GM23338 (cell line): Measurements from ENCODE around the gene PDGFRB. TPM values are rescaled to one million over a fixed set of nuclear protein-coding genes. Genes with fewer than 3 reads are reported as not detected.

Experiments used
- ATAC-seq: fragments of 200-7000 bp; cut with Tn5 transposase; 3 replicates; pipeline ENCODE4 v1.9.1; 2020
- DNase-seq: peaks from one replicate; pipeline ENCODE4 v3.0.0-alpha.2; 2015; ENCODE audit warnings: low spot score
- H2AFZ ChIP-seq: fragments of 200-600 bp; sonication (generic); 2 replicates; pipeline ENCODE4 v1.8.0; 2016; ENCODE audit warnings: antibody characterized with exemption, mild to moderate bottlenecking, moderate library complexity
- H3F3A ChIP-seq: fragments of 200-600 bp; sonication (generic); replicated peaks from 2 replicates; pipeline ENCODE4 v1.8.0; 2017; ENCODE audit warnings: antibody characterized with exemption, mixed run types, low read depth
- H3K27ac ChIP-seq: fragments of 200-600 bp; sonication (generic); 2 replicates; pipeline ENCODE4 v1.6.1; 2016; ENCODE audit warnings: low read depth
- H3K27me3 ChIP-seq: fragments of 200-600 bp; sonication (generic); 2 replicates; pipeline ENCODE4 v1.8.0; 2016; ENCODE audit warnings: mild to moderate bottlenecking, mixed run types, moderate library complexity; ENCODE audit not compliant: insufficient read depth
- H3K36me3 ChIP-seq: fragments of 200-600 bp; sonication (generic); 2 replicates; pipeline ENCODE4 v1.8.0; 2016; ENCODE audit warnings: mild to moderate bottlenecking; ENCODE audit not compliant: insufficient read depth
- H3K4me1 ChIP-seq: fragments of 200-600 bp; sonication (generic); 2 replicates; pipeline ENCODE4 v1.8.0; 2016; ENCODE audit warnings: mild to moderate bottlenecking, moderate library complexity; ENCODE audit not compliant: insufficient read depth
- H3K4me2 ChIP-seq: fragments of 200-600 bp; sonication (generic); 2 replicates; pipeline ENCODE4 v1.7.1; 2017; ENCODE audit warnings: mixed run types
- H3K4me3 ChIP-seq: fragments of 200-600 bp; sonication (generic); 2 replicates; pipeline ENCODE4 v1.6.1; 2016; ENCODE audit warnings: mixed run types
- H3K79me2 ChIP-seq: fragments of 200-600 bp; sonication (generic); replicated peaks from 2 replicates; pipeline ENCODE4 v1.8.0; 2017; ENCODE audit warnings: mild to moderate bottlenecking; ENCODE audit not compliant: insufficient read depth
- H3K9me2 ChIP-seq: fragments of 200-600 bp; sonication (generic); 2 replicates; pipeline ENCODE4 v1.8.0; 2017; ENCODE audit not compliant: insufficient read depth
- H4K20me1 ChIP-seq: fragments of 200-600 bp; sonication (generic); replicated peaks from 2 replicates; pipeline ENCODE4 v1.8.0; 2017; ENCODE audit warnings: mild to moderate bottlenecking; ENCODE audit not compliant: insufficient read depth
- H3K27ac Mint-ChIP-seq: 2 replicates; pipeline ENCODE4 v1.8.0; 2020; ENCODE audit warnings: inconsistent platforms, mild to moderate bottlenecking, moderate library complexity, mixed read lengths
- H3K27me3 Mint-ChIP-seq: 3 replicates; pipeline ENCODE4 v1.8.0; 2022; ENCODE audit warnings: low read depth, mild to moderate bottlenecking, moderate library complexity, mixed read lengths, inconsistent platforms; ENCODE audit not compliant: insufficient read depth, poor library complexity
- H3K36me3 Mint-ChIP-seq: 3 replicates; pipeline ENCODE4 v1.8.0; 2021; ENCODE audit warnings: low read depth, mild to moderate bottlenecking, inconsistent platforms, moderate library complexity, mixed read lengths
- H3K4me1 Mint-ChIP-seq: 3 replicates; pipeline ENCODE4 v1.8.0; 2020; ENCODE audit warnings: mild to moderate bottlenecking, inconsistent platforms, mixed read lengths
- H3K4me3 Mint-ChIP-seq: 3 replicates; pipeline ENCODE4 v1.8.0; 2021; ENCODE audit warnings: moderate library complexity, mild to moderate bottlenecking, inconsistent platforms, mixed read lengths
- H3K9me3 Mint-ChIP-seq: 3 replicates; pipeline ENCODE4 v1.8.0; 2020; ENCODE audit warnings: moderate library complexity, mild to moderate bottlenecking, inconsistent platforms, mixed read lengths
- EZH2phosphoT487 ChIP-seq: fragments of 200-600 bp; sonication (generic); IDR thresholded peaks from one replicate; pipeline ENCODE4 v1.8.1; 2018; ENCODE audit warnings: antibody characterized with exemption; ENCODE audit not compliant: unreplicated experiment
- JUNB ChIP-seq: IDR thresholded peaks from one replicate; pipeline ENCODE4 v1.6.1; 2016; ENCODE audit warnings: antibody characterized with exemption; ENCODE audit not compliant: unreplicated experiment
- NANOG ChIP-seq: IDR thresholded peaks from 2 replicates; pipeline ENCODE4 v1.6.1; 2016; ENCODE audit warnings: antibody characterized with exemption, borderline replicate concordance
- ZNF114 ChIP-seq: fragments of 250-450 bp; sonication (Bioruptor Pico); IDR thresholded peaks from 2 replicates; pipeline ENCODE4 v1.5.0; 2020; ENCODE audit warnings: mild to moderate bottlenecking, moderate library complexity
- ZNF331 ChIP-seq: fragments of 250-450 bp; sonication (Bioruptor Pico); IDR thresholded peaks from 2 replicates; pipeline ENCODE4 v1.5.0; 2020; ENCODE audit warnings: low read depth, mild to moderate bottlenecking, moderate library complexity
- polyA plus RNA-seq: library from polyadenylated mRNA; unstranded; fragments of >200 nt; fragmentation: Nextera tagmentation; extraction: Ambion mirVana; gene quantifications from 2 replicates; pipeline ENCODE4 v1.2.1, GENCODE V29; 2016
- total RNA-seq: library from RNA; depleted of rRNA; stranded (reverse); fragments of >200 nt; shearing (Covaris generic); gene quantifications from 2 replicates; pipeline ENCODE4 v1.2.3, GENCODE V29; 2014
- TF ChIP-seq, protein P1 (sequence below), 2 experiments: fragments of 200-600 bp in 1 of 2; sonication (generic) in 1 of 2; conservative IDR thresholded peaks; 2 replicates each; pipeline versions ENCODE4 v1.5.1 to v1.6.1; 2016 to 2017; ENCODE audit warnings: antibody characterized with exemption in 2 of 2, low read depth in 2 of 2, mild to moderate bottlenecking in 2 of 2, moderate library complexity in 1 of 2
- TF ChIP-seq, protein P2 (sequence below): fragments of 250-450 bp; sonication (Bioruptor Pico); IDR thresholded peaks from 2 replicates; pipeline ENCODE4 v1.5.0; 2020; ENCODE audit warnings: mild to moderate bottlenecking, moderate library complexity
- TF ChIP-seq, protein P3 (sequence below): IDR thresholded peaks from 2 replicates; pipeline ENCODE4 v1.6.1; 2016; ENCODE audit warnings: antibody characterized with exemption
- TF ChIP-seq, protein P4 (sequence below): IDR thresholded peaks from one replicate; pipeline ENCODE4 v1.6.1; 2018; ENCODE audit warnings: antibody characterized with exemption; ENCODE audit not compliant: unreplicated experiment

Gene PDGFRB
- total and polyA plus RNA-seq, 2 experiments from 2014 or later = 4.5 to 11.3 TPM

DNA sequence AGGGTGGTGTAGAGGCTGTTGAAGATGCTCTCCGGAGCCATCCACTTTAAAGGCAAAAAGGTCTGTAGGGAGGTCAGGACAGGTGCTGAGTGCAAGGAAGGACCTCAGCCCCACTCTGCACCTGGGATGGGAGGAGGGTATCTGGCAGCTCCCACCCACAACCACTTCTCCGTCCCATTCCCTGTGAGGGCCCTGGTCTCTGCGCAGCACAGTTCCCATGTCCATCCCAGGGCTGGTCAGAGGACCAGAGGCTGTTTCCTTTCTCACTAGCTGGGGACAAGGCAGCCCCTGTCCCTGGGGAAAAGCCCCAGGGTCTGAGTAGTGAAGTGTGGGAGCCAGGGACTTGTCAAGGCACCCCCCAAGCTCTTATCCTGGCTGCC is 35.6 kb downstream of the PDGFRB start:
- H3K36me3 Mint-ChIP-seq = no peaks in the 10 kb centered on the region
- H3K27ac Mint-ChIP-seq = no peak overlapping the region
- Histone ChIP-seq H3K27me3 (no peaks in the 10 kb centered on the region), H3K79me2 (no peaks in the 10 kb centered on the region), H3F3A (no peaks in the 10 kb centered on the region), H3K4me2 (no peak overlapping the region), H2AFZ (no peak overlapping the region), H3K36me3 (no peaks in the 10 kb centered on the region), H4K20me1 (no peaks in the 10 kb centered on the region), H3K9me2 (no peaks in the 10 kb centered on the region), H3K27ac (no peak overlapping the region), H3K4me3 (no peak overlapping the region), H3K4me1 (no peaks in the 10 kb centered on the region)
- TF ChIP-seq, protein P1, sequence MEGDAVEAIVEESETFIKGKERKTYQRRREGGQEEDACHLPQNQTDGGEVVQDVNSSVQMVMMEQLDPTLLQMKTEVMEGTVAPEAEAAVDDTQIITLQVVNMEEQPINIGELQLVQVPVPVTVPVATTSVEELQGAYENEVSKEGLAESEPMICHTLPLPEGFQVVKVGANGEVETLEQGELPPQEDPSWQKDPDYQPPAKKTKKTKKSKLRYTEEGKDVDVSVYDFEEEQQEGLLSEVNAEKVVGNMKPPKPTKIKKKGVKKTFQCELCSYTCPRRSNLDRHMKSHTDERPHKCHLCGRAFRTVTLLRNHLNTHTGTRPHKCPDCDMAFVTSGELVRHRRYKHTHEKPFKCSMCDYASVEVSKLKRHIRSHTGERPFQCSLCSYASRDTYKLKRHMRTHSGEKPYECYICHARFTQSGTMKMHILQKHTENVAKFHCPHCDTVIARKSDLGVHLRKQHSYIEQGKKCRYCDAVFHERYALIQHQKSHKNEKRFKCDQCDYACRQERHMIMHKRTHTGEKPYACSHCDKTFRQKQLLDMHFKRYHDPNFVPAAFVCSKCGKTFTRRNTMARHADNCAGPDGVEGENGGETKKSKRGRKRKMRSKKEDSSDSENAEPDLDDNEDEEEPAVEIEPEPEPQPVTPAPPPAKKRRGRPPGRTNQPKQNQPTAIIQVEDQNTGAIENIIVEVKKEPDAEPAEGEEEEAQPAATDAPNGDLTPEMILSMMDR (conservative IDR thresholded peaks at IDR 0.05; ENCODE audit: low read depth in 2 of 2) = no peak
- no peak for TF ChIP-seq ZNF331 (CRISPR knock-in tag)
- TF ChIP-seq NANOG = no peak
- TF ChIP-seq, protein P2, sequence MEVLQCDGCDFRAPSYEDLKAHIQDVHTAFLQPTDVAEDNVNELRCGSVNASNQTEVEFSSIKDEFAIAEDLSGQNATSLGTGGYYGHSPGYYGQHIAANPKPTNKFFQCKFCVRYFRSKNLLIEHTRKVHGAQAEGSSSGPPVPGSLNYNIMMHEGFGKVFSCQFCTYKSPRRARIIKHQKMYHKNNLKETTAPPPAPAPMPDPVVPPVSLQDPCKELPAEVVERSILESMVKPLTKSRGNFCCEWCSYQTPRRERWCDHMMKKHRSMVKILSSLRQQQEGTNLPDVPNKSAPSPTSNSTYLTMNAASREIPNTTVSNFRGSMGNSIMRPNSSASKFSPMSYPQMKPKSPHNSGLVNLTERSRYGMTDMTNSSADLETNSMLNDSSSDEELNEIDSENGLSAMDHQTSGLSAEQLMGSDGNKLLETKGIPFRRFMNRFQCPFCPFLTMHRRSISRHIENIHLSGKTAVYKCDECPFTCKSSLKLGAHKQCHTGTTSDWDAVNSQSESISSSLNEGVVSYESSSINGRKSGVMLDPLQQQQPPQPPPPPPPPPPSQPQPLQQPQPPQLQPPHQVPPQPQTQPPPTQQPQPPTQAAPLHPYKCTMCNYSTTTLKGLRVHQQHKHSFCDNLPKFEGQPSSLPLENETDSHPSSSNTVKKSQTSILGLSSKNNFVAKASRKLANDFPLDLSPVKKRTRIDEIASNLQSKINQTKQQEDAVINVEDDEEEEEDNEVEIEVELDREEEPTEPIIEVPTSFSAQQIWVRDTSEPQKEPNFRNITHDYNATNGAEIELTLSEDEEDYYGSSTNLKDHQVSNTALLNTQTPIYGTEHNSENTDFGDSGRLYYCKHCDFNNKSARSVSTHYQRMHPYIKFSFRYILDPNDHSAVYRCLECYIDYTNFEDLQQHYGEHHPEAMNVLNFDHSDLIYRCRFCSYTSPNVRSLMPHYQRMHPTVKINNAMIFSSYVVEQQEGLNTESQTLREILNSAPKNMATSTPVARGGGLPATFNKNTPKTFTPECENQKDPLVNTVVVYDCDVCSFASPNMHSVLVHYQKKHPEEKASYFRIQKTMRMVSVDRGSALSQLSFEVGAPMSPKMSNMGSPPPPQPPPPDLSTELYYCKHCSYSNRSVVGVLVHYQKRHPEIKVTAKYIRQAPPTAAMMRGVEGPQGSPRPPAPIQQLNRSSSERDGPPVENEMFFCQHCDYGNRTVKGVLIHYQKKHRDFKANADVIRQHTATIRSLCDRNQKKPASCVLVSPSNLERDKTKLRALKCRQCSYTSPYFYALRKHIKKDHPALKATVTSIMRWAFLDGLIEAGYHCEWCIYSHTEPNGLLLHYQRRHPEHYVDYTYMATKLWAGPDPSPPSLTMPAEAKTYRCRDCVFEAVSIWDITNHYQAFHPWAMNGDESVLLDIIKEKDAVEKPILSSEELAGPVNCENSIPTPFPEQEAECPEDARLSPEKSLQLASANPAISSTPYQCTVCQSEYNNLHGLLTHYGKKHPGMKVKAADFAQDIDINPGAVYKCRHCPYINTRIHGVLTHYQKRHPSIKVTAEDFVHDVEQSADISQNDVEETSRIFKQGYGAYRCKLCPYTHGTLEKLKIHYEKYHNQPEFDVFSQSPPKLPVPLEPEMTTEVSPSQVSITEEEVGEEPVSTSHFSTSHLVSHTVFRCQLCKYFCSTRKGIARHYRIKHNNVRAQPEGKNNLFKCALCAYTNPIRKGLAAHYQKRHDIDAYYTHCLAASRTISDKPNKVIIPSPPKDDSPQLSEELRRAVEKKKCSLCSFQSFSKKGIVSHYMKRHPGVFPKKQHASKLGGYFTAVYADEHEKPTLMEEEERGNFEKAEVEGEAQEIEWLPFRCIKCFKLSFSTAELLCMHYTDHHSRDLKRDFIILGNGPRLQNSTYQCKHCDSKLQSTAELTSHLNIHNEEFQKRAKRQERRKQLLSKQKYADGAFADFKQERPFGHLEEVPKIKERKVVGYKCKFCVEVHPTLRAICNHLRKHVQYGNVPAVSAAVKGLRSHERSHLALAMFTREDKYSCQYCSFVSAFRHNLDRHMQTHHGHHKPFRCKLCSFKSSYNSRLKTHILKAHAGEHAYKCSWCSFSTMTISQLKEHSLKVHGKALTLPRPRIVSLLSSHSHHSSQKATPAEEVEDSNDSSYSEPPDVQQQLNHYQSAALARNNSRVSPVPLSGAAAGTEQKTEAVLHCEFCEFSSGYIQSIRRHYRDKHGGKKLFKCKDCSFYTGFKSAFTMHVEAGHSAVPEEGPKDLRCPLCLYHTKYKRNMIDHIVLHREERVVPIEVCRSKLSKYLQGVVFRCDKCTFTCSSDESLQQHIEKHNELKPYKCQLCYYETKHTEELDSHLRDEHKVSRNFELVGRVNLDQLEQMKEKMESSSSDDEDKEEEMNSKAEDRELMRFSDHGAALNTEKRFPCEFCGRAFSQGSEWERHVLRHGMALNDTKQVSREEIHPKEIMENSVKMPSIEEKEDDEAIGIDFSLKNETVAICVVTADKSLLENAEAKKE (CRISPR knock-in tag) = no peak
- TF ChIP-seq, protein P3, sequence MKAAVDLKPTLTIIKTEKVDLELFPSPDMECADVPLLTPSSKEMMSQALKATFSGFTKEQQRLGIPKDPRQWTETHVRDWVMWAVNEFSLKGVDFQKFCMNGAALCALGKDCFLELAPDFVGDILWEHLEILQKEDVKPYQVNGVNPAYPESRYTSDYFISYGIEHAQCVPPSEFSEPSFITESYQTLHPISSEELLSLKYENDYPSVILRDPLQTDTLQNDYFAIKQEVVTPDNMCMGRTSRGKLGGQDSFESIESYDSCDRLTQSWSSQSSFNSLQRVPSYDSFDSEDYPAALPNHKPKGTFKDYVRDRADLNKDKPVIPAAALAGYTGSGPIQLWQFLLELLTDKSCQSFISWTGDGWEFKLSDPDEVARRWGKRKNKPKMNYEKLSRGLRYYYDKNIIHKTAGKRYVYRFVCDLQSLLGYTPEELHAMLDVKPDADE = no peak
- no peak for TF ChIP-seq JUNB
- TF ChIP-seq, protein P4, sequence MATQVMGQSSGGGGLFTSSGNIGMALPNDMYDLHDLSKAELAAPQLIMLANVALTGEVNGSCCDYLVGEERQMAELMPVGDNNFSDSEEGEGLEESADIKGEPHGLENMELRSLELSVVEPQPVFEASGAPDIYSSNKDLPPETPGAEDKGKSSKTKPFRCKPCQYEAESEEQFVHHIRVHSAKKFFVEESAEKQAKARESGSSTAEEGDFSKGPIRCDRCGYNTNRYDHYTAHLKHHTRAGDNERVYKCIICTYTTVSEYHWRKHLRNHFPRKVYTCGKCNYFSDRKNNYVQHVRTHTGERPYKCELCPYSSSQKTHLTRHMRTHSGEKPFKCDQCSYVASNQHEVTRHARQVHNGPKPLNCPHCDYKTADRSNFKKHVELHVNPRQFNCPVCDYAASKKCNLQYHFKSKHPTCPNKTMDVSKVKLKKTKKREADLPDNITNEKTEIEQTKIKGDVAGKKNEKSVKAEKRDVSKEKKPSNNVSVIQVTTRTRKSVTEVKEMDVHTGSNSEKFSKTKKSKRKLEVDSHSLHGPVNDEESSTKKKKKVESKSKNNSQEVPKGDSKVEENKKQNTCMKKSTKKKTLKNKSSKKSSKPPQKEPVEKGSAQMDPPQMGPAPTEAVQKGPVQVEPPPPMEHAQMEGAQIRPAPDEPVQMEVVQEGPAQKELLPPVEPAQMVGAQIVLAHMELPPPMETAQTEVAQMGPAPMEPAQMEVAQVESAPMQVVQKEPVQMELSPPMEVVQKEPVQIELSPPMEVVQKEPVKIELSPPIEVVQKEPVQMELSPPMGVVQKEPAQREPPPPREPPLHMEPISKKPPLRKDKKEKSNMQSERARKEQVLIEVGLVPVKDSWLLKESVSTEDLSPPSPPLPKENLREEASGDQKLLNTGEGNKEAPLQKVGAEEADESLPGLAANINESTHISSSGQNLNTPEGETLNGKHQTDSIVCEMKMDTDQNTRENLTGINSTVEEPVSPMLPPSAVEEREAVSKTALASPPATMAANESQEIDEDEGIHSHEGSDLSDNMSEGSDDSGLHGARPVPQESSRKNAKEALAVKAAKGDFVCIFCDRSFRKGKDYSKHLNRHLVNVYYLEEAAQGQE = no peak
- no peak for TF ChIP-seq EZH2phosphoT487
- no peak for TF ChIP-seq ZNF114 (CRISPR knock-in tag)
- no peak for ATAC-seq
- no peak overlapping the region for H3K4me3 Mint-ChIP-seq
- H3K4me1 Mint-ChIP-seq = peaks cover 17% of the 10 kb centered on the region
- H3K27me3 Mint-ChIP-seq = peaks cover 12% of the 10 kb centered on the region
- no peak for DNase-seq
- H3K9me3 Mint-ChIP-seq = no peaks in the 10 kb centered on the region
